ENCODE results near the gene ANTKMT. TPM values are rescaled to one million over a fixed set of nuclear protein-coding genes. Genes with fewer than 3 reads are reported as not detected.

The ANTKMT gene
- total RNA-seq, 4 donors from 2014 or later, result 23.5 to 46.2 (median 31.0) TPM

- TF ChIP-seq, protein P1, sequence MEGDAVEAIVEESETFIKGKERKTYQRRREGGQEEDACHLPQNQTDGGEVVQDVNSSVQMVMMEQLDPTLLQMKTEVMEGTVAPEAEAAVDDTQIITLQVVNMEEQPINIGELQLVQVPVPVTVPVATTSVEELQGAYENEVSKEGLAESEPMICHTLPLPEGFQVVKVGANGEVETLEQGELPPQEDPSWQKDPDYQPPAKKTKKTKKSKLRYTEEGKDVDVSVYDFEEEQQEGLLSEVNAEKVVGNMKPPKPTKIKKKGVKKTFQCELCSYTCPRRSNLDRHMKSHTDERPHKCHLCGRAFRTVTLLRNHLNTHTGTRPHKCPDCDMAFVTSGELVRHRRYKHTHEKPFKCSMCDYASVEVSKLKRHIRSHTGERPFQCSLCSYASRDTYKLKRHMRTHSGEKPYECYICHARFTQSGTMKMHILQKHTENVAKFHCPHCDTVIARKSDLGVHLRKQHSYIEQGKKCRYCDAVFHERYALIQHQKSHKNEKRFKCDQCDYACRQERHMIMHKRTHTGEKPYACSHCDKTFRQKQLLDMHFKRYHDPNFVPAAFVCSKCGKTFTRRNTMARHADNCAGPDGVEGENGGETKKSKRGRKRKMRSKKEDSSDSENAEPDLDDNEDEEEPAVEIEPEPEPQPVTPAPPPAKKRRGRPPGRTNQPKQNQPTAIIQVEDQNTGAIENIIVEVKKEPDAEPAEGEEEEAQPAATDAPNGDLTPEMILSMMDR (IDR thresholded peaks at IDR 0.05), result no peak
- TF ChIP-seq EP300 (IDR thresholded peaks at IDR 0.05) (no peak), POLR2A (IDR thresholded peaks at IDR 0.05) (no peak), POLR2AphosphoS5 (IDR thresholded peaks at IDR 0.05) (no peak)
- peak; percentile 6 for ATAC-seq
- Histone ChIP-seq H3K4me1 (peaks cover 0 to 37% (median 18%) of the 10 kb centered on the region in 3 donors), H3K4me3 (peak overlapping the region; percentile 6 to 56), H3K27me3 (peaks cover 55% of the 10 kb centered on the region), H3K27ac (peak overlapping the region in 2 of 4 donors; percentile 3 to 51), H3K36me3 (peaks cover 0 to 34% of the 10 kb centered on the region in 2 donors), H3K9me3 (no peaks in the 10 kb centered on the region)
- no CpG with 5 or more reads among the region's 61 CpGs for WGBS, 2 donors (ENCODE audit: low coverage in 1 of 2)
These were observed 6.5 kb downstream of the ANTKMT start for GRCh38 chr16:727291-727977.

DNA sequence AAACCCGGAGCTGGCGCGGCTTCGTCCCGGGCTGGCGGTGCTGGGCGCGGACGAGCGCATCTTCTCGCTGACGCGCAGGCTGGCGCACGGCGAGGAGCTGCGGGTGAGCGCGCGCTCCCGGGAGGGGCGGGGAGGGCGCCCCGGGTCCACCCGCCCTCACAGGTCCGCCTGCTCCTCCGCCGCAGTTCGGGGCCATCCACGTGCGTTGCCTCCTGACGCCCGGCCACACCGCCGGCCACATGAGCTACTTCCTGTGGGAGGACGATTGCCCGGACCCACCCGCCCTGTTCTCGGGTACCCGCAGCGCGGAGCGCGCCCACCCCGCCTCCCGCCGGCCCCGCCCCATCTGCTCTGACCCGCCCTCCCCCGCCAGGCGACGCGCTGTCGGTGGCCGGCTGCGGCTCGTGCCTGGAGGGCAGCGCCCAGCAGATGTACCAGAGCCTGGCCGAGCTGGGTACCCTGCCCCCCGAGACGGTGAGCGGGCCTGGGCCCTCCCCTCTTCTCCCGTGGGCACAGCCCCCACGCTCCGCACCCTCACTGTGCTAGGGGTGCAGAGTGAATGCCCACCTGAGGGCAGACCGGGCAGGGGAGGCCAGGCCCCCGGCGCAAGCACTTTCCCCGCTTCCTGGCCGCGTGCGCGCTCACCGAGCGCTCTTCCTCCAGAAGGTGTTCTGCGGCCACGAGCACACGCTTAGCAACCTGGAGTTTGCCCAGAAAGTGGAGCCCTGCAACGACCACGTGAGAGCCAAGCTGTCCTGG, 7.4 kb downstream of the ANTKMT start:
- Histone ChIP-seq H3K27ac (peak overlapping the region in 2 of 4 donors; percentile 3 to 51), H3K9me3 (no peaks in the 10 kb centered on the region), H3K27me3 (peaks cover 55% of the 10 kb centered on the region), H3K4me1 (peaks cover 0 to 35% (median 18%) of the 10 kb centered on the region in 3 donors), H3K4me3 (peak overlapping the region; percentile 6 to 56), H3K36me3 (peaks cover 0 to 40% of the 10 kb centered on the region in 2 donors)
- WGBS, 2 donors (ENCODE audit: low coverage in 1 of 2), result no CpG with 5 or more reads among the region's 80 CpGs
- ATAC-seq, result peak; percentile 60
- TF ChIP-seq POLR2A (IDR thresholded peaks at IDR 0.05) (peak in 1 of 2 donors; percentile 5), EP300 (IDR thresholded peaks at IDR 0.05) (no peak)
- TF ChIP-seq, protein P1 (IDR thresholded peaks at IDR 0.05), result no peak

GRCh38 chr16:728890-729744, 8.2 kb downstream of the ANTKMT start:
- no peak for ATAC-seq
- H3K36me3 ChIP-seq, result peaks cover 0 to 48% of the 10 kb centered on the region in 2 donors
- peaks cover 54% of the 10 kb centered on the region for H3K27me3 ChIP-seq
- H3K27ac ChIP-seq, result no peak overlapping the region
- H3K9me3 ChIP-seq, result no peaks in the 10 kb centered on the region
- TF ChIP-seq POLR2AphosphoS5 (IDR thresholded peaks at IDR 0.05), result no peak
- no peak for TF ChIP-seq POLR2A (IDR thresholded peaks at IDR 0.05)
- TF ChIP-seq, protein P1 (IDR thresholded peaks at IDR 0.05), result no peak
- no peak for TF ChIP-seq EP300 (IDR thresholded peaks at IDR 0.05)
- H3K4me3 ChIP-seq, result peak overlapping the region in 1 of 2 donors; percentile 56
- H3K4me1 ChIP-seq, result peaks cover 0 to 35% (median 18%) of the 10 kb centered on the region in 3 donors
- no CpG with 5 or more reads among the region's 55 CpGs for WGBS, 2 donors (ENCODE audit: low coverage in 1 of 2)

DNA sequence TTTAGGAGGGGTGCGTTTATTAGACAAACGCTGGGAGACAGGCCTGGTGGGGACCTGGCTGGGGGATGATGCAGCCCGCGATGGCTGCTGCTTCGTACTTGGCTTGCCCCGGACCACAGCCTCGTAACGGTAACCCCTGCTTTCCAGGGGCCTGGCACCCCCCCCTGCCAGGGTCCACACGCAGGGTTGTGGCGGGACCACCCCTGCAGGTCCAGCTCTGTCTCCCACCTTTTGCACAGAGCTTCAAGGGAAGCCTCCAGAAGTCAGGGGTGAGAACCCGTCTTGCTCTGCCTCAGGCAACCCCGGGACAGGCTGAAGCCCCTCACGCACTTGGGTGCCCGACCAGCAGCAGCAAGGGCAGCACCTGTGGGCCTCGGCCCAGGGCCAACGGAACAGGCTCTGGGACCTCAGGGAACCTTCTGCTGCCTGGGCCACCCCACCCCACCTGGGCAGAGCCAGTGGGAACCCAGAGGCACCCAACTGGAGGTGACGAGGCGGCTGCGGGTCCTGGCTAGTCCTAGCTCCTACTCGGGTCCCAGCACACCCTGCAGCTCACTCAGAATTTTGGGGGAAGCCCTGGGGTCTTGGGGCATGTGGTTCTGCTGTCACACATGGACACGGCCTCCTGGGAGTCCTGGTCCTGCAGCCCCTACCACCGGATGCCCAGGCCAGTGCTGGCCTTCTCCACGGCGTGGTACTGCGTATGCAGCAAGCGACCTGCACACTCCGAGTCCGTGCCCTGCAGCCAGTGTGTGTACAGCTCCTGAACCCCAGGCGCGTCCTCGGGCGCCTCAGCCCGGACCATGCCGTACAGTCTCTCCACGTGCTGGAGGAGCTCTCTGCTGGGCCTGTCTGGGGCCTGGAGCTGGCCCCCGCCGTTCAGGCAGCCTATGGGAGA, 9.1 kb downstream of the ANTKMT start:
- no CpG with 5 or more reads among the region's 37 CpGs for WGBS, 2 donors (ENCODE audit: low coverage in 1 of 2)
- Histone ChIP-seq H3K9me3 (no peaks in the 10 kb centered on the region), H3K27ac (no peak overlapping the region), H3K4me1 (peaks cover 0 to 35% (median 18%) of the 10 kb centered on the region in 3 donors), H3K36me3 (peaks cover 0 to 57% of the 10 kb centered on the region in 2 donors), H3K27me3 (peaks cover 45% of the 10 kb centered on the region), H3K4me3 (no peak overlapping the region)
- ATAC-seq, result no peak
- no peak for TF ChIP-seq POLR2A (IDR thresholded peaks at IDR 0.05)
- no peak for TF ChIP-seq EP300 (IDR thresholded peaks at IDR 0.05)
- TF ChIP-seq, protein P1 (IDR thresholded peaks at IDR 0.05), result no peak
- no peak for TF ChIP-seq POLR2AphosphoS5 (IDR thresholded peaks at IDR 0.05)

Measured in gastroesophageal sphincter (tissue), 4 donors.